ENCODE data around the gene RBMS3.

RBMS3 gene

DNA sequence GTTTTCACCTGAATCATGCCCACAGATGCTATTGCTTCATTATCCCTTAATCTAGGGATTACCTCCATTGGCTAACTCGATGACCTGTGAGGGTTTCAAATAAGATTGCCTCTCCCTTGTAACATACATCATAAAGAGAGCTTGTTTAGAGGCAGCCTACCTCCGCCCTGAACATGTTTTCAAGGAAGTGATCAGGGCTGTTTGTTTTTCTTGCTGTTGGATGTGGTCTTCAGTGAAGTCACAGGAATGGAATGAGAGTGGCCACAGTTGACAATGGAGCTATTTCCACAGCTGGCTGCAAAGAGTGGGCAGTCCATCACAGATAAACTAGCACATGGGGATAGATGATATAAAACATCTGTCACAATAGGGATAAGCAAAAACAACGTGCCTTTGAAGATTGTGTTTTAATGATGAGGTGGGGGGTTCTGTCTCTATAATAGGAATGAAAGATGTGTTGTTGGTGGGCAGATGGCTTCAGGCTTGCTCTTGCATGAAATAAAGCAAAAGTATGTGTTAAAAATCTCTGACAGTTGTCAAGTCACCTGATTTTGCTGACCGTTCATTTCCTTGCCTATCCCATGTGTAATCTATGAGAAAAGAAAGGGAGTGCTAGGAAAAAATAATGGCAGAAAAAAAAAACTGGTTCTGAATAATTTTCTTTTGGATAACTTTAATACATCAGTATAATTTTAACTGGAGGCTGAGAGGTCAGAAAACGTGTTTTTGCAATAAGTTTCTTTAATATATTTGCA is 642.3 kb downstream of the RBMS3 start:
- DNase-seq, result no peak

DNA sequence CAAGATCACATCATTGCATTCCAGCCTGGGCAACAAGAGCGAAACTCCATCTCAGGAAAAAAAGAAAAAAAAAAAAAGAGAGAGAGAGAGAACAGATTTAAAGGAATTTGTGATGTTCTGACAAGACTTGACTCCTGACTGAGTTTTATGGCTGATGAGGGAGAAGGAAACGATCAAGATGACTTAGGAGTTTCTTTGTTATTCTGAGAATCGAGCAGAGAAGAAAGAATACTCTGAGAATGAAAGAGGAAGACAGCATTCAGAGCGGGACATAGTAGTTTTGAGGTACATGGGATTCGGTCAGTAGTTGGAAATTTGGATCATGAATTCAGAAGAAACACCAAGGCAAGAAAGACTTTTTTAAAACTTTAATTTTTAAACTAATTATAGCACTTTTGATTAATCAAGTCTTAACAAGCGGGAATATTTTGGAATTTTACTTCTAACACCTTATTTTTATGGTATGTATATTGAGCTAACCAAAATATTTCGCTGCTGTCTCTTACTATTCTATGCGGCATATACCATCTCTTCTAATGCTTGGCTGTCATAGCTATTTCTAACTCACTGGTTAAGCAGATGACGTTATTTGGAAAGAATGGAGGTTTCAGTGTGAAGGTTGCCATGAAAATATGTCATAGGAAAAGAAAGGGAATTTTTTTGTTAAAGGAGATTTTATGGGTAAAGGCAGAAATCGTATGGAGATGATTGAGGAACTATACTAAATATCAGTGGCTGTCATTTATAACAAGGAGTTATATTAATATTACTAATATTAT is 644.1 kb downstream of the RBMS3 start:
- DNase-seq, result no peak

DNA sequence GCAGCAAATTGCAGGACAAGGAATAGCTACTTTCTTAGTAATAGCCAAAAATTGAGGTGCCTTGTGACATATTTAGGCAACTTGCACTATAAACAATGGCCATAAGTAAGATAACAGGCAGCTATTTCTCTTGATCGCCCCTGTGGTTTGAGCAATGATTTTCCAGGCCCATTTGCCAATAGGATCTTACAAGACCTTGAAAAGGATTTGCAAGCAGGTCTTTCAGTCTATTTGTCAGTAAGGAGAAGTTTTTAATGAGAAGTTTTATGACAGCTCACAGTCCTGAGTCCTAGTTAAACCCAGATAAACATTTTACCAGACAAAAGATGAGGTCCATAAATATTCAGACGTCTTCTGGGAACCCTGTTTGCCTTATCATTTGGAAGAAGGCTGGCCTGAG is 645.5 kb downstream of the RBMS3 start:
- DNase-seq, result no peak

DNA sequence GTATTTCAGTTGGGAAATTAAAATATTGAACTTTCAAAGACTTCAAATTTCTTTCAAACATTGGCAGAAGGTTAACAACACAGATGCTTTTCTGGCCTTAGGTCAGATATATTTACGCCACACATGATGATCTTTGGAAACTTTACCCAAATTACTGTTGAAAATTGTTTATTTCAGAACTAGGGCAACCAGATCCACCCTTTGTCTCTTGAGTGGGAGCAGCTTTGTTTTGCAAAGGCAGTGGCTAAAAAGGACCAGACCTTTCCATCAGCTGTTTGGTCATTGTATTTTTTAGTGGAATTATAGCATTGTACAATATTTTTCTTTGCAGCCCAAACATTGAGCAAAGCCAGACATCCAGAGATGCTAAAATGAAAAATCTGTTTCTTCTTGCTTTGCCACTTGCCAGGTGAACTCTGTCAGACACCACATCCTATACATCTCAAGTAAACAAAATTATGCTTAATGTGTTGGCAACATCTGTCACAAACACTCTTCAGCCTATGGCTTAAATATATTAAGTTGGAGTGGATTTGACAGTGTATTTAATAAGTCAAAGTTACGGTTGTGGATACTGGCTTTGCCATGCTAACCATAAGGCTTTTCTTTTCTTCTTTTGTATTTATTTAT is 651.9 kb downstream of the RBMS3 start:
- DNase-seq, result no peak

DNA sequence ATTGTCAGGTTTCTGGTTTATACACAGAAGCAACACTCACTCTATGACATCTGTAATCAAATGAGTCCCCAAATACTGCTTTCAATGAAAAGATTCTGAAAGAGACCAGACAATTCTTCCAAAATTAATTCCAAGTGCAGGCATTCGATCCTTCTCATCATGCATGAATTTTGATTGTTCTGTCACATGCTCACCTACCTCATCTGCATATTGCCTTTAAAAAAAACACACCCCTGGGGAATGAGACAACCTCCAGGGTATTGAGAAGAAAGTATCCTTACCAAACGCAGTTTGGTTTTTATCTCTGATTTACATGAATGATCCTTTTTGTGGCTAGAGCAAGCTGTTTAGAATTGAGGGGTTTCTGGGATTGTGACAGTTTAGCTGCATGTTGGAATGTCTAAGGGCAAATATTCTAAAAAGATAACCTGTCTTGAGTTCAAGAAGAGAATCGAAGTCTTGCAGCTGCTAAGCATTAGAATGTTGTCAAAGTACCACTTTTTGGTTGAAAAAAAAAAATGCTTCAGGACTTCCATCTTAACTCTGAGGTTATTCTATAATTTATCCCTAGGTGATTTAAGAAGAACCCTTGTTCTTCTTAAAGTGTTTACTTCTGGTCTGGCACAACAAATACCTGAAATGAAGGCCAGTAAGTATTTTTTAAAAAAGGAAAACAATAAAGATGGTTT is 653.1 kb downstream of the RBMS3 start:
- DNase-seq, result no peak

DNA sequence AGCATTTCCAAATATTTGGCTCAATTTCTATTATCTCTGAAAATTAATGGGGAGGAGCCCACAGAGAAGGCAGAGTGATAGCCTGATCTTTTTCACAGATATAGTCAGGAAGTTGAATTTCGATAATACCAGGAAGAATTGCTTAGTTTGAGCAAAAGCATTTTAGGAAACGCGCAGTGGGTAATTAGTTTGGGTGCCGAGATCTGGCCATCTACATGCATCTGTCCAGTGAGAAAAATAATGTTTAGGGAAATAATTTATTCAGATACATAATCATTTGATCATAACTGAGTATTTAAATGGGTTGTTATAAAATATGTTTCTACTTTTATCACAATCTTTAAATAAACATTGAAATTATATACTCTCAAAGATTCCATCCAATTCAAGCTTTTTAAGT is 653.9 kb downstream of the RBMS3 start:
- DNase-seq, result no peak

DNA sequence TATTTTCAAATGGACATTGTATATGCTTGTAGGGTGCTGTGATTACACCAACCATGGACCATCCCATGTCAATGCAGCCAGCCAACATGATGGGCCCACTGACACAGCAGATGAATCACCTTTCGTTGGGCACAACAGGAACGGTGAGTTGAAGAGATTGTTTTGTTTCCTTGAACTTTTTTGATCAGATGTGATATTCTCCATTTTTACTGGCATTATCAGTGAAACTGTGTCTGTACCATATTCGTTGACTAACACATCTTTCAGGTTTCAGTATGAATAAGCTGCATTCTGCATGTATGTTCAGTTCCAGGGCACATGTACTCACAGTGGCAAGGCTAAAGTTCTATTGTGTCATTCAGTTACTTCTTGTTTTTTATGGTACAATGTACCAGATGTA is 655.2 kb downstream of the RBMS3 start:
- no peak for DNase-seq

DNA sequence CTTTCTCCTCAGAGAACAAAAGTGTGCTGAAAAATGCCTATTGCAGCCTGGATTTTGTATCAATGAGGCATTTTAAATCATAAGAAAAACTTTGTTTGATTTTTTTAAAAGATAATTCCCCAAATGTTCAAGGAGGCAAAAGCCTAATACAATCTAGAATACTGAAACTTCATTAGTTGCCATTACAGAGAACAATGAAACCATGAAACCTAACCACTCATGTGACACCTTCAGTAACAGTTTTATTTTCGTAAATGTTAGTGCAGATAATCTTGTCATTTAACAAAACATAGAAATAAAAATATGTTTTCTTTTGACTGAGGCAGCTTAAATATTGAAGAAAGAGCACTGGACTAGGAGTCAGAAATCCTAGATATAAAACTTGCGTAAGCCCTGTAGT is 655.9 kb downstream of the RBMS3 start:
- DNase-seq, result no peak

DNA sequence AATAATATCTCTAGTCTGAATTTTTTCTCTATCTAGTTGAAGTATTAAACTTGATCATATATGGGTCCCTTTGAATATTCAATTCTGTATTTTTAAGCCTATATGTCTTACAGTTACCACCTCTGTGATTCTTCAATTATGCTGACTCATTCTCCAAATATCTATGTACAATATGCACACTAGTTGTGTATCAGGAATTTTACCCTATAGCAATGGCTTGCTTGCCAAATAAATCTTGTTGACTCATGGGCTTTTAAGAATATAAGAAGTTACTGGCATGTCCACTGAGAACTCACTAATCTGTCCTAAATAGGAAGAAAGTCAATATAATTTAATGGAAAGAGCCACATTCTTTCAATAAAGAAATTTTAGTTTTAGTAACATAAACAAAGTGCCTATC is 656.3 kb downstream of the RBMS3 start:
- no peak for DNase-seq

DNA sequence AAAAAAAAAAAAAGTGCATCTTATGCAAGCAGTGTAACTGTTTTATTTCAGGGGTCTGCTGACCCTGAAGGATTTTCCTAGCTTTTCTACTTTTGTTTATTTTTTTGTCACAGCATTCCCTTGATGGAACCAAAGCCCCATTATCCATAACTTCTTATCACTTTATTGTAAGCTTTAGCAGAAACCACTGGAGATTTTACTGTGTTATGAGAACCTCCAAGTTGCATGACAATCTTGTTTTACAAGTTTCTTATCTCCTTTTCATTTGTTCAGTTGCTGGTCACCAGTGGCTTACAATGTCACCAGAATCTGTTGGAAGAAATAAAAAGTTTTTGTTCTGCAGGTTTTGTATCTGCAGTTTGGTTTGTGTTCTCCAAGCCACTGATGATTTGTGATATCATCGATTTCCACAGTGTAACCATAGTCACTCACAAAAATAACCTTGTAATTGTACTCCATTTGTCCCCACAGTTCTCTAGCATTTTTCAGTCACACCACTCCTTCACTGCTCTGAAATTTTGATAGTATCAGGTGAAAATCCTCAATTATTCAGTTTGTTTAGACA is 660.0 kb downstream of the RBMS3 start:
- DNase-seq, result no peak

DNA sequence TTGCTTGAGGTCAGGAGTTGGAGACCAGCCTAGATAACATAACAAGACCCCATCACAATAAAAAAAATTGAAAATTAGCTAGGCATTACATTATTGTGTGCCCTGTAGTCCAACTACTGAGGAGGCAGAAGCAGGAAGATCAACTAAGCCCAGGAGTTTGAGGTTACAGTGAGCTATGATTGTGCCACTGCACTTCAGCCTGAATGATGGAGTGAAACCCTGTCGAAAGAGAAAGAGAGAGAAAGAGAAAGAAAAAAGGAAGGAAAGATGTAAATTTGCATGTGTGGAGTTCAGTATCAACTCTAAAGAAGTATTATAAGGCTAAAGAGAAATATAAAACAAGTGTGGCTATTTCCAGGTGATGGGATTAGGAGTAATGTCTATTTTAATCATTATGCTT is 661.4 kb downstream of the RBMS3 start:
- DNase-seq, result no peak

DNA sequence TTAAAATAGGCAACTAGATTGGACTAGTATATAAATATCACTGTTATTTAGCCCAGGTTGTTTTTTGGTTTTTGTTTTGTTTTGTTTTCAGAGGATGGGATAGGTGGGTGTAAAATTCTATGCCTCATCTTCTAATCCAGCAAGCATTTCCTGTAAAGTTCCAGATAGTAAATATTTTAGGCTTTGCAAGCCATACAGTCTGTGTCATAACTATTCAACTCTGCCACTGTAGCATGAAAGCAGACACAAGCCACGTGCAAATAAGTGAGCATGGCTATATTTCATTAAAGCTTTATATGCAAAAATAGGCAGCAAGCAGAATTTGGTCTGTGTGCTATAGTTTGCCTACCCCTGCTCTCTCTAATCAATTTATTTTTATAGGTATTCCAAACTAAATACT is 668.3 kb downstream of the RBMS3 start:
- DNase-seq, result no peak

DNA sequence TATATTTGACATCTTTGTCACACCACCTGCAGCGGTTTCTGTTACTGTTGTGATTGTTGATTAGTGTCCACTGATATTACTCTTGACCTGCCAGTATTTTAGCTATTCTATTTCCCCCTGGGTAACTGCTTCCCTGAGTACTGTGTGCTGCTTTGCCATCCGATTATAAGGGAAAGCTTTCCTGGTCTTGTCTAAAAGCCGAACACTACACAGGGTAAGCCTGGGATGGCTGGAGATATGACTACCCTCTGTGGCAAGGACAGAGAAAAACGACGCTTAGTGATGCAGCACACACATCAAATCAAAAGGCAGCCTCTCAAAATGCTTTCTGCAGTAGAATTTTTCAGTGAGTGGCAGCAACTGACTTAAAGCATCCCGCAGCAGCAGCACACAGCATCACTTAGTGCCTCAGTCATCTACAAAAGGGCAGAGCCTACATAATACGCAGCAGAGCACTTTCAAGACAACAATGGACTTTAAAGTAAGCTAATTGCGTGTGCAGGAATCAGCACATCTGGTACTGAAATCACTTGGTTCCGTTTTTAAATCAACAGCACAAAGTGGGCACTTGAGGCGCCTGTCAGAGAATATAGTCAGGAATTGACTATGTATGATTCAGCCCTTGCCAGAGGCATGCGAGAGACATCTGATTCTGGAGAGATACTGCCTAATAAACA is 669.2 kb downstream of the RBMS3 start:
- DNase-seq, result no peak

DNA sequence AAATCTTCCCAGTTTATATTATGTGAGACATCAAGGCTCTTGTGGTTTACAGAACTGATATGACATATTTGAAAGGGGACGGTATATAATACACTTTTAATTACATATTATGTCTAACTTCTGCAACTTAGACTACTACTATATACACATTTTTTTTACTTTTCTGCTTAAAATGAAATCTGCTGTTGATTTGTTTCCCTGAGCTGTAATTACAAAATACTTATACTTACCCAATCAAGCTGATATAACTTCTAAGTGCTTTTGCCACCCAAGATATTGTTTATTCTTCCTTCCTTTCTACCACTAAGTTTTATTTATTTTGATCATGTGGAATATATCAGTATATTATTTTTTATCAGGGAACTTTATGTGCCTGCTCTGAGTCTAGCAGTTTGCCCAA is 671.6 kb downstream of the RBMS3 start:
- no peak for DNase-seq

DNA sequence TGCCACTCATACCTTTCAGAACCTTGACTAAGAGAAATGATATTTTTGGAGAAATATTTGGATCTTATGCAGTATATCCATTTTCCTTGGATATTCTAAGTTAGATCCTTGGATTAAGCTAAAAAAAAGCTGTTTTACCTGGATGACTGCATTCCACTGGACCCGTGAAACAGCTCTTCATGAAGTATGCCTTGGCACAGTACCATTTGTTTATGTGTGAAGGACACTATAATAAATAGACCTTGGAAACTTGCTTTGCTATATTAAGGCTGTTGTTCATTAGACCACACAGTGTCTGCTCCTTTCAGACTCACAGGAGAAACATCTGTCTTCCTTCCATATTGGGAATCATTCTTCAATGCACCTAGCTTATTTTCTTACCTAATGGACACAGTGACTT is 674.5 kb downstream of the RBMS3 start:
- no peak for DNase-seq

DNA sequence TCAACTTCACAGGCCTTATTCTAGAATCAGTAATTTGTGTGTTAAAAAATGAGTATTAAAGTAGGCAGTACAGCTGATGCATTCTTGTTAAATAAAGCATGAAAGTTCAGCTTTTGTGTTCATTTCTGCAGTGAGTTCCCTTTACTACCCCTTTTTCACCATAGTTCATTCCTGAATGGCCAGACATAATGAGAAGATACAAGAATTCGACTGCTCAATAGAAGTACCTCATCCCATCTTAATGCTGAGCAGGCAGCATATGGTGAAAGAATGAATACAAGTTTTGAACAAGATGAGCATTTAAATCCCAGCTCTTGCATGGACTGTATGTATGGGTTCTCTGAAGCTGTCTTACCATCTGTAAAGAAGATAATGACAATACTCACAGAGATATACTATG is 677.9 kb downstream of the RBMS3 start:
- no peak for DNase-seq

DNA sequence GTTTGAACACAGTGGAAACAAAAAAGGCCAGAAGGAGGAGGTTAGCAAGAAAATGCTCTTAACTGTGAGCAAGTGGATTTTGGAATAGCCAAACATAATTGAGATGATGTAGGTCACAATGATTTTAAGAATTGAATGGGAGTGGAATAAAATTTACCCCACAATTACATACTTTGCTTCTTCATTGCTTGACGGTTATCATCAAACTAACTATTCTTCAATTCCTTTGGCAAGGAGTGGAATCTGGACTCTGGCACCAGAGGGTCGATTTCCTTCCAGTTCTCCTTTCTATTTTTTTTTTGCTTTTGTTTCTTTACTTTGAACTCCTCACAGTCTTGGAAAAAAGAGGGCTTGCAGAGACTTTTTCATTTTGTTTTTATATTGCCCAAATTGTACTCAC is 691.0 kb downstream of the RBMS3 start:
- DNase-seq, result no peak

DNA sequence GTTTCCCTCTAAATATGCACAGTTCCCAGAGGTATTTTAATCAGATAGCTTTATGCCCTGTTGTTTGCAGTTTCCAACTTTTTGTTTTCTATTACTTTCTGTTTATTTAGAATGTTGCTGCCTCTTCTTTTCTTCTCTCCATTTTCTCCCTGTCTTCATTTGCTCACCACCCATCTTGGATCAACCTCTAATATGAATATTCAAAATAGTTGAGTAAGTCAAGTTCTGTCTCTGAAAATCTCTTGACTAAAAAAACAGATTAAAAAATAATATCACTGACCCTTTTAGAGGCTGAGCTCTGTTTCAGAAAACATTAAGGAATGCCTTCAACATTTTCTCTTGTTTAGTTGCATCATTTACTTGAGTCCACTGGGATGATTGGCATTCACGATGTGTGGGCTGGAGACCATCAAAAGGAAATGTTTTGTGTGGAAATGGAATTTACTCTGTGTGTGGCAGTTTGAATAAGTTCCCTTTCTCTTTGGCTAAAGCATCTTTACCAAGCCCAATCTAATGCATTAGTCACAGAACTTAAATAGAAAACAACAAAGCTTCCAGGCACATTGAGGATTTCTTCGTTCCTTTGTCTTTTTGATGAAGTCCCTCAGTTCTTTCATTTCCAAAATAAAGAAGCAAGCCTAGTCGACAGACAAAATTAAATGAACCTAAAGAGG is 691.6 kb downstream of the RBMS3 start:
- no peak for DNase-seq

DNA sequence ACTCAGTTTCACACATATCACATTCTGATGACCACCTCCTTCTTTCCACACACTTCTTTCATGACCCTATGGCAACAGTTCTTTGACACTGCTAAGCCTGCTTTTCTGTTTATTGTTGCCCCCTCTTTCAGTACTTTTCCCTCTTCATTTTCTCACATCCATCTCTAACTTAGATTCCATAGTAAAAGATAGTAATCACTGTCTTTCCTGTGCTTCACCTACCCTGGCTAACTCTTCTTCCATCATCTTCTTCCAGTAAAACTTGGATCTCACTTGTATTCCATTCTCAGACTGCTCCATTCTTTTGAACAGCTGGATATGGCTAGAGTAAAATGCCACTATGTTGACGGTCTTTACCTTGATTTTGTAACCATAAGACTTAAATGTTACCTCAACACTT is 692.9 kb downstream of the RBMS3 start:
- no peak for DNase-seq

DNA sequence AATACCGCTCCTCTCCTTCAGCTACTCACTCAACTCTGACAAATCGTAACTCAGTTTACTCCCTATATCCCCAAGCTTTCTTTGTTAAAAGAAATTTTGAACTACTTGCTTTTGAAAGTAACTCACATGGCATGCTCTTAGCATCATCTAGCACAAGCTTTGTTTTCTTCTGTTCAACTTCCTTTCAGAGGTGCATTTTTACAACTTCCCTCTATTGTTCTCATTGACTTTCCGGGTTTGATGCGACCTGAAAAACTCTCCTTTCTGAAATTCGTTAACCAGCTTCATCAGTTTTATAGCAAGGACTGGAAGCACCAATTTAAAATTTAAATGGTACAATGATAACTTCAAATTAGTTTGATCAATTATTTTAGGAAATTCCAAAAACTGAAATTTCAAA is 696.0 kb downstream of the RBMS3 start:
- DNase-seq, result no peak

DNA sequence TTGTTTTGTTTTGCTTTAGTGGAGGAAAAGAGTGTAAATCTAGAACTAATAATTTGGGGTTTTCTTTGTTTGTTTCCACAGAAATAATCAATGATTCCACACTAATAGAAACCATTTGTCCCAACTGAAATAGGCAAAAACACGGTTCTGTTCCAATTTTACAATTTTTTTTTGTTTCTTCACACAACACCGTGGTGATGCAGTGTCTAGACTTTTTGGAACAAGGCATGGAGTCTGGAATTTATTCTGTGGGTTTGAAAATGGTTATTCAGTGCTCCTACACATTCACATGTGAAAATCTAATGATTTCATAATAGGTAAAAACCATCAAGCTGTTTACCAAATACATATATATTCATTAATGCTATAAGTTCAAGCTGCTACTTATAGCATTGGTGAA is 696.5 kb downstream of the RBMS3 start:
- DNase-seq, result no peak

DNA sequence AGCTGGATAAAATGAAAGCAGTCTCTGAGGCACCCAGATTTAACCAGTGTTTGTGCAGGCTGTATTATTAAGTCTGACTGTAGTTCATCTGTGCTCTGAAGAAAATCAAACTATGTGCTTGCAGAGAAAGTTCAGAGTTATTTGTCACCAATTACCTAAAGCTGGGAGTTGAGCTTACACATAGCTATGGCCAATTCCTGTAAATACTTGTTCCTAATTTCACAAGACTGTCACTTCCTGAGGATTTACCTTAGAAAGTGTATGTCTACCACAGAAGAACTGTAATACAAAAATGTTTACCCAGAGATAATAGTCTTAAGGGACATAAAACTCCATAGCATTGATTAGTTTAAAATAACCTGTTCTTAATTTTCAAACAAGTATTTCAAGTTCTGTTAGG is 697.2 kb downstream of the RBMS3 start:
- DNase-seq, result no peak
